ENCODE results near the gene CAMSAP1.

DNA sequence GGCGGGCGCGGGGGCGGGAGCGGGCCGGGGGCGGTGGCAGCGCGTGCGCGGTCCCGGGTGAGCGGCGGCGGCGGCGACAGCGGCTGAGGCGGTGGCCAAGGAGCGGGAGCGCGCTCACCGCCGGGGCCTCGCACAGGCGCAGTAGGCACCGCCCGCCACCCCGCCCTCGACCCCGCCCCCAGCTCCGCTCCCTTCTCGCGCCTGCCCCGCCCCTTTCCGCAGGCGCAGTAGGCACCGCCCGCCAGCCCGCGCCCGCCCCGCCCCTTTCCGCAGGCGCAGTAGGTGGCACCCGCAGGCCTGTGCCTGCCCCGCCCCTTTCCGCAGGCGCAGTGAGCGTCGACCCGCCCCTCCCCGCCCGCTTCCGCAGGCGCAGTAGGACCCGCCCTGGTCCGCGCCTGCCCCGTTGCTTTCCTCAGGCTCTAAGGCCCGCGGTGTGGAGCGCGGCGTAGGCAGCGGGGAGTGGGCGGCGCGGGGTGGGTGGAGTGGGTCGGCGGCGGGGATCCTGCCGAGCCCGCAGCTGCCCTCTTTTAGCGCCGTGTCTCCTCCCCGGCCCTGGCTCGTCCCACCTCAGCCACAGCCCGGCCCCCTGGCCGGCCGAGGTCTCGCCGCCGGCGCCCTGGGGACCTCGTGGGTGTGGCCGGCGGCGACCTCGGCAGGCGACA lies at the start of gene CAMSAP1:
- TF ChIP-seq, protein P1, sequence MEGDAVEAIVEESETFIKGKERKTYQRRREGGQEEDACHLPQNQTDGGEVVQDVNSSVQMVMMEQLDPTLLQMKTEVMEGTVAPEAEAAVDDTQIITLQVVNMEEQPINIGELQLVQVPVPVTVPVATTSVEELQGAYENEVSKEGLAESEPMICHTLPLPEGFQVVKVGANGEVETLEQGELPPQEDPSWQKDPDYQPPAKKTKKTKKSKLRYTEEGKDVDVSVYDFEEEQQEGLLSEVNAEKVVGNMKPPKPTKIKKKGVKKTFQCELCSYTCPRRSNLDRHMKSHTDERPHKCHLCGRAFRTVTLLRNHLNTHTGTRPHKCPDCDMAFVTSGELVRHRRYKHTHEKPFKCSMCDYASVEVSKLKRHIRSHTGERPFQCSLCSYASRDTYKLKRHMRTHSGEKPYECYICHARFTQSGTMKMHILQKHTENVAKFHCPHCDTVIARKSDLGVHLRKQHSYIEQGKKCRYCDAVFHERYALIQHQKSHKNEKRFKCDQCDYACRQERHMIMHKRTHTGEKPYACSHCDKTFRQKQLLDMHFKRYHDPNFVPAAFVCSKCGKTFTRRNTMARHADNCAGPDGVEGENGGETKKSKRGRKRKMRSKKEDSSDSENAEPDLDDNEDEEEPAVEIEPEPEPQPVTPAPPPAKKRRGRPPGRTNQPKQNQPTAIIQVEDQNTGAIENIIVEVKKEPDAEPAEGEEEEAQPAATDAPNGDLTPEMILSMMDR (conservative IDR thresholded peaks at IDR 0.05; ENCODE audit: low read depth, low read length) = no peak
- no peak for TF ChIP-seq NFE2L2 (IDR thresholded peaks at IDR 0.05; ENCODE audit: low read depth, low read length)
- TF ChIP-seq BHLHE40 (IDR thresholded peaks at IDR 0.05; ENCODE audit: low read depth, low read length) = no peak
- no peak for TF ChIP-seq CEBPB (IDR thresholded peaks at IDR 0.05; ENCODE audit: low read depth, low read length)
- no peak for TF ChIP-seq RAD21 (IDR thresholded peaks at IDR 0.05; ENCODE audit: low read length)
- TF ChIP-seq, protein P2, sequence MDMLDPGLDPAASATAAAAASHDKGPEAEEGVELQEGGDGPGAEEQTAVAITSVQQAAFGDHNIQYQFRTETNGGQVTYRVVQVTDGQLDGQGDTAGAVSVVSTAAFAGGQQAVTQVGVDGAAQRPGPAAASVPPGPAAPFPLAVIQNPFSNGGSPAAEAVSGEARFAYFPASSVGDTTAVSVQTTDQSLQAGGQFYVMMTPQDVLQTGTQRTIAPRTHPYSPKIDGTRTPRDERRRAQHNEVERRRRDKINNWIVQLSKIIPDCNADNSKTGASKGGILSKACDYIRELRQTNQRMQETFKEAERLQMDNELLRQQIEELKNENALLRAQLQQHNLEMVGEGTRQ (IDR thresholded peaks at IDR 0.05; ENCODE audit: low read depth, low read length) = no peak
- TF ChIP-seq POLR2A (IDR thresholded peaks at IDR 0.05; ENCODE audit: low read depth, low read length) = 0 out of 2 replicates have a peak, but pooled peaks have one; percentile 28
- no peak for TF ChIP-seq SMC3 (IDR thresholded peaks at IDR 0.05; ENCODE audit: low read depth, low read length)
- TF ChIP-seq RFX5 (IDR thresholded peaks at IDR 0.05; ENCODE audit: low read depth, low read length) = no peak

All from IMR-90 (cell line).